Bronchial epithelial cell (primary cell): ENCODE data around the gene TSPO. TPM values are rescaled to one million over a fixed set of nuclear protein-coding genes. Genes with fewer than 3 reads are reported as not detected.

Source experiments
- DNase-seq: peaks from one replicate; pipeline ENCODE4 v3.0.0-alpha.2; 2010; ENCODE audit warnings: low read depth
- FAIRE-seq: peaks from 2 replicates; lab custom pipeline; 2011; peaks lifted over from hg19 to GRCh38; lab: Jason Lieb, UNC
- H3K27me3 ChIP-seq: 2 replicates; pipeline ENCODE4 v1.5.1; 2011; ENCODE audit warnings: low read length; ENCODE audit not compliant: control insufficient read depth, insufficient read depth
- H3K36me3 ChIP-seq: 2 replicates; pipeline ENCODE4 v1.5.1; 2011; ENCODE audit warnings: low read length; ENCODE audit not compliant: control insufficient read depth, insufficient read depth
- H3K4me3 ChIP-seq: 2 replicates; pipeline ENCODE4 v1.5.1; 2011; ENCODE audit warnings: mild to moderate bottlenecking, low read depth, low read length, control low read depth
- CTCF ChIP-seq: IDR thresholded peaks from 2 replicates; pipeline ENCODE4 v1.5.1; 2011; ENCODE audit warnings: mild to moderate bottlenecking, moderate library complexity, low read length, control low read depth, inconsistent platforms; ENCODE audit not compliant: insufficient read depth, severe bottlenecking
- total RNA-seq: library from RNA; depleted of rRNA; stranded (reverse); fragments of >200 nt; gene quantifications from 2 replicates; pipeline ENCODE4 v1.2.1, GENCODE V29; 2014

Gene TSPO
- total RNA-seq, 1 donor from 2014 or later, result 419 TPM

- H3K27me3 ChIP-seq, result no peaks in the 10 kb centered on the region
- TF ChIP-seq CTCF, result no peak
- peaks cover 8% of the 10 kb centered on the region for H3K36me3 ChIP-seq
- no peak overlapping the region for H3K4me3 ChIP-seq
- FAIRE-seq (no peak), DNase-seq (no peak)
Measured at GRCh38 chr22:43128928-43129424, 22.4 kb upstream of the TSPO start.

- FAIRE-seq, result no peak
Measured at GRCh38 chr22:43129426-43130425, 21.6 kb upstream of the TSPO start.

GRCh38 chr22:43131773-43132501, 19.4 kb upstream of the TSPO start:
- Histone ChIP-seq H3K36me3 (peaks cover 23% of the 10 kb centered on the region), H3K4me3 (no peak overlapping the region), H3K27me3 (no peaks in the 10 kb centered on the region)
- FAIRE-seq (no peak), DNase-seq (no peak)
- no peak for TF ChIP-seq CTCF

More at GRCh38 chr22:43129426-43130425, 21.6 kb upstream of the TSPO start:
- peaks cover 12% of the 10 kb centered on the region for H3K36me3 ChIP-seq
- no peak for TF ChIP-seq CTCF
- no peak for DNase-seq
- no peaks in the 10 kb centered on the region for H3K27me3 ChIP-seq
- H3K4me3 ChIP-seq, result no peak overlapping the region

- H3K27me3 ChIP-seq, result no peaks in the 10 kb centered on the region
- no peak overlapping the region for H3K4me3 ChIP-seq
- no peak for TF ChIP-seq CTCF
- DNase-seq (no peak), FAIRE-seq (no peak)
- peaks cover 27% of the 10 kb centered on the region for H3K36me3 ChIP-seq
Measured at GRCh38 chr22:43133401-43133800, 18.0 kb upstream of the TSPO start.

DNA sequence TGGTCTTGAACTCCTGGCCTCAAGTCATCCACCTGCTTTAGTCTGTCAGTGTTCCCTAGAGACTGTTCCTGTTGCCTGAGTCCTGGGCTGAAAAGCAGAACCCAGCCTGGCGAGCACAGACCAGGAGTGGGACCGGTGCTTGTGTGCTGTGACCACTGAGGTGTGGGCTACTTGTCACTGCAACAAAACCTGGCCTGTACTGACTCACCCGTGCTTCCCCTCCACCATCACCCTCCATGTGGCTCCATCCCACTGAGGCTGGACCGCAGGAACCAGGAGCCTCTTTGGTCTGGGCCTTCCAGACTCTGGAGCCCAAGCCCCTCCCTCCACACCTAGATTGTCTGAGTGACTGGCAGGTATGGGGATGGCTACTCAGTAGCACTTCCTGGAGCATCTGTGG, 16.8 kb upstream of the TSPO start:
- no peak for TF ChIP-seq CTCF
- no peak for FAIRE-seq
- Histone ChIP-seq H3K36me3 (peaks cover 27% of the 10 kb centered on the region), H3K4me3 (no peak overlapping the region), H3K27me3 (no peaks in the 10 kb centered on the region)
- no peak for DNase-seq
